Prostate gland (tissue), 2 donors: ENCODE results near the gene MAPKAPK3.

Experiments used
- POLR2AphosphoS5 ChIP-seq: sonication (generic); formaldehyde crosslinking; IDR thresholded peaks from one replicate; pipeline ENCODE4 v1.6.1; 2017; ENCODE audit warnings: antibody characterized with exemption
- TF ChIP-seq, protein P1 (sequence below), 4 experiments: fragments of 200-600 bp in 2 of 4; fragments of 450-650 bp in 2 of 4; sonication (generic) in 2 of 4; IDR thresholded peaks; 1 replicate in 3 of 4; 2 replicates in 1 of 4; pipeline ENCODE4 v1.5.1; 2016 to 2019; ENCODE audit warnings: antibody characterized with exemption in 4 of 4, mild to moderate bottlenecking in 2 of 4, moderate library complexity in 2 of 4

DNA sequence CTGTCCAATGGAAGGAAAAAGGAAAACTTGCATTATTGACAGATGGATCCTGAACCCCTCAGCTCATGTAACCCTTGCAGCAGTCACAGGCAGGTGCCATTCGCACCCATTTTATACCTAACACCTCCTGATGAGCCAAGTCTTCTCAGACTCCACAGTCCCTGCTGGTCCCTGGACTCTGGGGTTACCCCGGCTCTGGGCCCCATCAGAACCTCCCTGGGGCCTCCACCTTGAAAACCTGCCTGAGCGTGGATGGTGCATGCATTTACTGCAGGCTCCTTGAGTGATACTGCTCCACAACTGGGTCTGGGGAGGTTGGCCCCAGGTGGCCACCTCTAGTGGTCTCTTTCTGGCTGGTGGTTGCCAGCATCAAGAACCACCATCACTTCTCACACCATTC, 41.9 kb downstream of the MAPKAPK3 start:
- TF ChIP-seq, protein P1, sequence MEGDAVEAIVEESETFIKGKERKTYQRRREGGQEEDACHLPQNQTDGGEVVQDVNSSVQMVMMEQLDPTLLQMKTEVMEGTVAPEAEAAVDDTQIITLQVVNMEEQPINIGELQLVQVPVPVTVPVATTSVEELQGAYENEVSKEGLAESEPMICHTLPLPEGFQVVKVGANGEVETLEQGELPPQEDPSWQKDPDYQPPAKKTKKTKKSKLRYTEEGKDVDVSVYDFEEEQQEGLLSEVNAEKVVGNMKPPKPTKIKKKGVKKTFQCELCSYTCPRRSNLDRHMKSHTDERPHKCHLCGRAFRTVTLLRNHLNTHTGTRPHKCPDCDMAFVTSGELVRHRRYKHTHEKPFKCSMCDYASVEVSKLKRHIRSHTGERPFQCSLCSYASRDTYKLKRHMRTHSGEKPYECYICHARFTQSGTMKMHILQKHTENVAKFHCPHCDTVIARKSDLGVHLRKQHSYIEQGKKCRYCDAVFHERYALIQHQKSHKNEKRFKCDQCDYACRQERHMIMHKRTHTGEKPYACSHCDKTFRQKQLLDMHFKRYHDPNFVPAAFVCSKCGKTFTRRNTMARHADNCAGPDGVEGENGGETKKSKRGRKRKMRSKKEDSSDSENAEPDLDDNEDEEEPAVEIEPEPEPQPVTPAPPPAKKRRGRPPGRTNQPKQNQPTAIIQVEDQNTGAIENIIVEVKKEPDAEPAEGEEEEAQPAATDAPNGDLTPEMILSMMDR (IDR thresholded peaks at IDR 0.05) = no peak
- no peak for TF ChIP-seq POLR2AphosphoS5
